Right lobe of liver (tissue), 4 donors: ENCODE measurements around the gene PPP1CB.

Experiments
- CTCF ChIP-seq, 4 donors: fragments of 200-600 bp in 3 of 4; fragments of 450-650 bp in 1 of 4; IDR thresholded peaks; one replicate each; pipeline versions ENCODE4 v1.5.1 to v1.8.0; 2016 to 2022; ENCODE audit warnings: antibody characterized with exemption in 4 of 4, mild to moderate bottlenecking in 2 of 4
- POLR2A ChIP-seq: fragments of 450-650 bp; IDR thresholded peaks from one replicate; pipeline ENCODE4 v1.6.1; 2017; ENCODE audit warnings: antibody characterized with exemption, mild to moderate bottlenecking
- donor health status: DM: no; HTN: no; CAD: no.
- donor health status: DM: no; HTN: no; CAD: no.
- donor health status: DM: no; HTN: yes; CAD: no.

- no peak for TF ChIP-seq CTCF (IDR thresholded peaks at IDR 0.05)
- TF ChIP-seq POLR2A = no peak
Measured at GRCh38 chr2:28702415-28702861, 49.2 kb upstream of the PPP1CB start.
